Esophagus (tissue), 2 donors: ENCODE measurements around the gene DAD1. TPM values are rescaled to one million over a fixed set of nuclear protein-coding genes. Genes with fewer than 3 reads are reported as not detected.

ENCODE experiments used
- H3K27ac ChIP-seq, 2 donors: one replicate each; pipeline ENCODE4 v1.5.1; 2013; ENCODE audit warnings: low read depth in 2 of 2, mild to moderate bottlenecking in 2 of 2, inconsistent platforms in 1 of 2, low read length in 1 of 2, moderate library complexity in 1 of 2
- H3K27me3 ChIP-seq, 2 donors: one replicate each; pipeline ENCODE4 v1.6.1; 2013; ENCODE audit warnings: low read length in 2 of 2, control low read depth in 1 of 2, mild to moderate bottlenecking in 1 of 2; ENCODE audit not compliant: insufficient read depth in 2 of 2, control insufficient read depth in 1 of 2
- H3K36me3 ChIP-seq, 2 donors: one replicate each; pipeline ENCODE4 v1.6.1; 2013; ENCODE audit warnings: low read length in 1 of 2; ENCODE audit not compliant: control insufficient read depth in 2 of 2, insufficient read depth in 2 of 2
- H3K4me1 ChIP-seq, 2 donors: one replicate each; pipeline ENCODE4 v1.6.1; 2013; ENCODE audit warnings: low read length in 1 of 2; ENCODE audit not compliant: control insufficient read depth in 2 of 2, insufficient read depth in 2 of 2
- H3K4me3 ChIP-seq, 2 donors: one replicate each; pipeline ENCODE4 v1.5.1; 2013; ENCODE audit warnings: low read length in 2 of 2, mild to moderate bottlenecking in 2 of 2, low read depth in 1 of 2, moderate library complexity in 1 of 2
- H3K9me3 ChIP-seq, 2 donors: one replicate each; pipeline ENCODE4 v1.6.1; 2013; ENCODE audit warnings: mild to moderate bottlenecking in 2 of 2, low read depth in 1 of 2, low read length in 1 of 2, moderate library complexity in 1 of 2; ENCODE audit not compliant: control insufficient read depth in 2 of 2, insufficient read depth in 1 of 2
- WGBS, 2 donors: extraction: QIAGEN DNeasy Blood & Tissue Kit; methylation state at CpG; one replicate each; pipeline ENCODE4 v1.1.7; 2013; 5-methylcytosine and 5-hydroxymethylcytosine counted together
- polyA plus RNA-seq, 2 donors: library from polyadenylated mRNA; stranded (reverse); fragments of 200-250 nt; gene quantifications; one replicate each; pipeline ENCODE4 v1.2.3, GENCODE V29; 2013
- donor health status: healthy with polysubstance abuse.
- donor health status: Bipolar disorder and iron deficiency.

DAD1 gene
- polyA plus RNA-seq, 2 donors: 77.9 to 243 TPM

GRCh38 chr14:22551605-22551997 lies 37.4 kb downstream of the DAD1 start:
- Histone ChIP-seq H3K9me3 (no peaks in the 10 kb centered on the region), H3K4me1 (peaks cover 2% of the 10 kb centered on the region in 2 donors), H3K27me3 (no peaks in the 10 kb centered on the region), H3K36me3 (no peaks in the 10 kb centered on the region), H3K27ac (no peak overlapping the region), H3K4me3 (no peak overlapping the region)
- WGBS, 2 donors: 47 to 55% methylated on average over 5 of the region's 5 CpGs

- H3K9me3 ChIP-seq: no peaks in the 10 kb centered on the region
- H3K4me1 ChIP-seq: peaks cover 2% of the 10 kb centered on the region in 2 donors
- no peaks in the 10 kb centered on the region for H3K36me3 ChIP-seq
- H3K27me3 ChIP-seq: no peaks in the 10 kb centered on the region
- peak overlapping the region in 1 of 2 donors; percentile 15 for H3K27ac ChIP-seq
- H3K4me3 ChIP-seq: no peak overlapping the region
- WGBS, 2 donors: 64% methylated on average over 11 of the region's 11 CpGs
Observed at GRCh38 chr14:22549981-22550673, 38.9 kb downstream of the DAD1 start.

DNA sequence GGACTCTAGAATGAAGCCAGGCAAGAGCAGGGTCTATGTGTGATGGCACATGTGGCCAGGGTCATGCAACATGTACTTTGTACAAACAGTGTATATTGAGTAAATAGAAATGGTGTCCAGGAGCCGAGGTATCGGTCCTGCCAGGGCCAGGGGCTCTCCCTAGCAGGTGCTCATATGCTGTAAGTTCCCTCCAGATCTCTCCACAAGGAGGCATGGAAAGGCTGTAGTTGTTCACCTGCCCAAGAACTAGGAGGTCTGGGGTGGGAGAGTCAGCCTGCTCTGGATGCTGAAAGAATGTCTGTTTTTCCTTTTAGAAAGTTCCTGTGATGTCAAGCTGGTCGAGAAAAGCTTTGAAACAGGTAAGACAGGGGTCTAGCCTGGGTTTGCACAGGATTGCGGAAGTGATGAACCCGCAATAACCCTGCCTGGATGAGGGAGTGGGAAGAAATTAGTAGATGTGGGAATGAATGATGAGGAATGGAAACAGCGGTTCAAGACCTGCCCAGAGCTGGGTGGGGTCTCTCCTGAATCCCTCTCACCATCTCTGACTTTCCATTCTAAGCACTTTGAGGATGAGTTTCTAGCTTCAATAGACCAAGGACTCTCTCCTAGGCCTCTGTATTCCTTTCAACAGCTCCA lies 39.6 kb downstream of the DAD1 start:
- WGBS, 2 donors: 78 to 82% methylated on average over 6 of the region's 6 CpGs
- Histone ChIP-seq H3K9me3 (no peaks in the 10 kb centered on the region), H3K4me1 (peaks cover 2% of the 10 kb centered on the region in 2 donors), H3K36me3 (no peaks in the 10 kb centered on the region), H3K27me3 (no peaks in the 10 kb centered on the region), H3K4me3 (no peak overlapping the region), H3K27ac (no peak overlapping the region)

DNA sequence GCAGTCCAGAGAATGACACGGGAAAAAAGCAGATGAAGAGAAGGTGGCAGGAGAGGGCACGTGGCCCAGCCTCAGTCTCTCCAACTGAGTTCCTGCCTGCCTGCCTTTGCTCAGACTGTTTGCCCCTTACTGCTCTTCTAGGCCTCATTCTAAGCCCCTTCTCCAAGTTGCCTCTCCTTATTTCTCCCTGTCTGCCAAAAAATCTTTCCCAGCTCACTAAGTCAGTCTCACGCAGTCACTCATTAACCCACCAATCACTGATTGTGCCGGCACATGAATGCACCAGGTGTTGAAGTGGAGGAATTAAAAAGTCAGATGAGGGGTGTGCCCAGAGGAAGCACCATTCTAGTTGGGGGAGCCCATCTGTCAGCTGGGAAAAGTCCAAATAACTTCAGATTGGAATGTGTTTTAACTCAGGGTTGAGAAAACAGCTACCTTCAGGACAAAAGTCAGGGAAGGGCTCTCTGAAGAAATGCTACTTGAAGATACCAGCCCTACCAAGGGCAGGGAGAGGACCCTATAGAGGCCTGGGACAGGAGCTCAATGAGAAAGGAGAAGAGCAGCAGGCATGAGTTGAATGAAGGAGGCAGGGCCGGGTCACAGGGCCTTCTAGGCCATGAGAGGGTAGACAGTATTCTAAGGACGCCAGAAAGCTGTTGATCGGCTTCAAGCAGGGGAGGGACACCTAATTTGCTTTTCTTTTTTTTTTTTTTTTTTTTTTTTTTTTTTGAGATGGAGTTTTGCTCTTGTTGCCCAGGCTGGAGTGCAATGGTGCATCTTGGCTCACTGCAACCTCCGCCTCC lies 40.9 kb downstream of the DAD1 start:
- H3K4me1 ChIP-seq: peaks cover 2% of the 10 kb centered on the region in 2 donors
- peak overlapping the region in 1 of 2 donors; percentile 15 for H3K27ac ChIP-seq
- no peaks in the 10 kb centered on the region for H3K9me3 ChIP-seq
- no peaks in the 10 kb centered on the region for H3K36me3 ChIP-seq
- WGBS, 2 donors: 63 to 81% methylated on average over 7 to 8 of the region's 8 CpGs
- no peaks in the 10 kb centered on the region for H3K27me3 ChIP-seq
- no peak overlapping the region for H3K4me3 ChIP-seq

- no peaks in the 10 kb centered on the region for H3K27me3 ChIP-seq
- peak overlapping the region in 1 of 2 donors; percentile 3 for H3K27ac ChIP-seq
- WGBS, 2 donors: 57 to 71% methylated on average over 9 of the region's 9 CpGs
- H3K9me3 ChIP-seq: no peaks in the 10 kb centered on the region
- H3K36me3 ChIP-seq: no peaks in the 10 kb centered on the region
- H3K4me1 ChIP-seq: peaks cover 2% of the 10 kb centered on the region in 2 donors
- no peak overlapping the region for H3K4me3 ChIP-seq
Observed at GRCh38 chr14:22547313-22547947, 41.6 kb downstream of the DAD1 start.

DNA sequence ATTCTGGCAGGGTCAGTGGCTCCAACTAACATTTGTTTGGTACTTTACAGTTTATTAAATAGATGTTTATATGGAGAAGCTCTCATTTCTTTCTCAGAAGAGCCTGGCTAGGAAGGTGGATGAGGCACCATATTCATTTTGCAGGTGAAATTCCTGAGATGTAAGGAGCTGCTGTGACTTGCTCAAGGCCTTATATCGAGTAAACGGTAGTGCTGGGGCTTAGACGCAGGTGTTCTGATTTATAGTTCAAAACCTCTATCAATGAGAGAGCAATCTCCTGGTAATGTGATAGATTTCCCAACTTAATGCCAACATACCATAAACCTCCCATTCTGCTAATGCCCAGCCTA lies 42.3 kb downstream of the DAD1 start:
- Histone ChIP-seq H3K9me3 (no peaks in the 10 kb centered on the region), H3K27ac (no peak overlapping the region), H3K36me3 (no peaks in the 10 kb centered on the region), H3K4me3 (no peak overlapping the region), H3K4me1 (peaks cover 2% of the 10 kb centered on the region in 2 donors), H3K27me3 (no peaks in the 10 kb centered on the region)
- WGBS, 2 donors: 52 to 67% methylated on average over 3 of the region's 3 CpGs

- Histone ChIP-seq H3K27me3 (no peaks in the 10 kb centered on the region), H3K36me3 (no peaks in the 10 kb centered on the region), H3K9me3 (no peaks in the 10 kb centered on the region), H3K4me1 (peaks cover 2% of the 10 kb centered on the region in 2 donors), H3K27ac (peak overlapping the region in 1 of 2 donors; percentile 19), H3K4me3 (no peak overlapping the region)
- WGBS, 2 donors: 52 to 54% methylated on average over 9 of the region's 9 CpGs
Observed at GRCh38 chr14:22545842-22546721, 42.9 kb downstream of the DAD1 start.

GRCh38 chr14:22544881-22545420 lies 44.1 kb downstream of the DAD1 start:
- 50 to 58% methylated on average over 8 of the region's 8 CpGs for WGBS, 2 donors
- no peaks in the 10 kb centered on the region for H3K27me3 ChIP-seq
- peaks cover 0 to 2% of the 10 kb centered on the region in 2 donors for H3K4me1 ChIP-seq
- no peaks in the 10 kb centered on the region for H3K9me3 ChIP-seq
- H3K36me3 ChIP-seq: no peaks in the 10 kb centered on the region
- H3K4me3 ChIP-seq: no peak overlapping the region
- no peak overlapping the region for H3K27ac ChIP-seq
